ENCODE data around the gene RAB31. TPM values are rescaled to one million over a fixed set of nuclear protein-coding genes. Genes with fewer than 3 reads are reported as not detected.

Gene RAB31
- total RNA-seq, 2 experiments from 2014 or later: 3.5 to 4.9 TPM

DNA sequence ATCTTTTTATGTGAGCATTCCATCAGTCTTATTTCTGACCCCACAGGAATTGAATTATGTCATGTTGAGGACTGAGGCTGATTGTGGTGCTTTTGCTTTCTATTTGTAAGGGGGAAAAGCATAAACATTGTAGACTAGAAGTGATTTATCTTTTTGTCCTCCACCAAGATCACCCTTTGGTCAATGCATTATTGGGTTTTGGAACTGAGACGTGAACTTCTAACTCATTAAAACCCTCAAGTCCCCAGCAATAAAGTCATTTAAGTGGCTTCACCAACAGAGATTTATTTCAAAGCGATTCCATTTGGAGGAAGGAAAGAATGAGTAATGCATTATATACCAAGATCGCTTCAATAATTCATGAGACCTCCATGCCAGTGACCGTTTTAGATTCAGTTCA, 102.2 kb downstream of the RAB31 start:
- Mint-ChIP-seq H3K27ac (no peak overlapping the region), H3K4me3 (no peak overlapping the region), H3K9me3 (no peaks in the 10 kb centered on the region), H3K36me3 (ENCODE audit: low read depth) (no peaks in the 10 kb centered on the region), H3K27me3 (peaks cover 10% of the 10 kb centered on the region), H3K4me1 (no peaks in the 10 kb centered on the region)
- POLR2A ChIA-PET: interaction anchor here (1.0 kb wide), 1 partner anchor 715 kb away, joined by 3 read pairs; the partner anchor contains the start of gene NAPG
- DNase-seq: no peak
- CTCF ChIA-PET: no interaction called here

DNA sequence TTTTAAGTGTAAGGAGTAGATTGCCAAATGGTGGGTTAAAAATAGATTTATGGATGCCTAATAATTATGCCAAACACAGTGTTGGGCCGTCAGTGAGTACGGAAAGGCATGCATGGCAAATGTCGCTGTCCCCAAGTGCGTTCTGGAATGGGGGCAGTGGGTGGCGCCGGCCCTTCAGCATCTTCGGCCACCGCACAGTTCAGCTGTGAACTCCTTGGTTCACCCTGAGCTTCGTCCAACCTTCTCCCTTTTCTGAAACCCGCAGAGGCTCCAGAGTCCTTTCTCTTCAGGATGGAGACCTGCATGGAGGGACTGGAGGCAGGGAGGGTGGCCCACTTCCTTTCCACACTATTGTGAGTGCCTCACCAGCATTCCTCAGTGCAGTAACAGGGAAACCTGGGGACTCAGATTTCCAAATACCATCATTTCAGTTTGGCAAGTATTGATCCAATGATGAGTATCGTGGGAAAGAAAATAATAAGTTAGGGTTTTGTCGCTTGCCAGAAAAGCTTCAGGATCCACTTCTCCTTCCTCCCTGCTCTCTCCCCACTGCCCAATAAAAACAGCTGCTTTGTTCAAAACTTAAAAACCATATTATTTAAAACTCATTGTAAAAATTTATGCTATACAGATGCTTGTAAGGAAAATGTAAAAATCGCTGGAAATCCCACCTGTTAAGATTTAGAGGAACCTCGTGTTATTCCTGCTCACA, 103.0 kb downstream of the RAB31 start:
- peaks cover 12% of the 10 kb centered on the region for H3K27me3 Mint-ChIP-seq
- no peak overlapping the region for H3K4me3 Mint-ChIP-seq
- ChIA-PET POLR2A (interaction anchor here (1.0 kb wide), 1 partner anchor 714 kb away, joined by 3 read pairs; the partner anchor contains the start of gene NAPG), CTCF (no interaction called here)
- no peak for DNase-seq
- no peaks in the 10 kb centered on the region for H3K9me3 Mint-ChIP-seq
- no peaks in the 10 kb centered on the region for H3K36me3 Mint-ChIP-seq (ENCODE audit: low read depth)
- no peak overlapping the region for H3K27ac Mint-ChIP-seq
- no peaks in the 10 kb centered on the region for H3K4me1 Mint-ChIP-seq

DNA sequence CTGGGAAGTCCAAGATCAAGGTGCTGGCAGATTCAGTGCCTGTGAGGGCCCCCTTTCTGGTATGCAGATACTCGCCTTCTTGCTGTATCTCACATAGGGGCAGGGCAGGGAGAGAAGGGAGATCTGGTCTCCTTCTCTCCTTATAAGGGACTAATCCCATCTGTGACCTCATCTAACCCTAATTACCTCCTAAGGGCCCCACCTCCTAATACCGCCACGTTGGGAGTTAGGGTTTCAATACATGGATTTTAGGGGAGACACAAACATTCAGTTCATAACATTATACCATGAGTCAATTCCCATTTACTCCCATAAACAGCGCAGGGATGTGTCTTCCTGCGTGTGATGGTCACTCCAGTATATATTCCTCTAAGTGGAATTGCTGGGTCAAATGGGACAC, 103.9 kb downstream of the RAB31 start:
- POLR2A ChIA-PET: no interaction called here
- Mint-ChIP-seq H3K36me3 (ENCODE audit: low read depth) (no peaks in the 10 kb centered on the region), H3K27me3 (peaks cover 13% of the 10 kb centered on the region), H3K9me3 (no peaks in the 10 kb centered on the region), H3K27ac (no peak overlapping the region), H3K4me3 (no peak overlapping the region), H3K4me1 (no peaks in the 10 kb centered on the region)
- DNase-seq: no peak
- CTCF ChIA-PET: no interaction called here

DNA sequence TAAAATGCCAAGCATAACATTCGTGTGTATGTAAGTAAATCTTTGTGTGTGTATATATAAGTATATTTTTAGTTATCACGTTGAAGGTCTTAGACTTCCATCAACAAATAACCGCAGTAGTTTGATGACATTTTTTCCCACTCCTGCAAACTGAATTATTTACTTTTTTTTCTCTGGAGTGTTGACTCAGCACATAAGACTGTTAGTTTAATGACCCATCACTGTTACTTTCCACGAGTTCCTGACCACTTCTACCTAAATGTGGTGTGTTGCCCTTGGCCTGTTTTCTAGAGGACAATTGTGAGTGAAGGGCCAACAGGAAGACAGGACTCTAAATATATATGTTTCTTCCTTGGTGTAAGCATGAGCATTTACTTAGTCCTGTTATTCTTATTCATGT, 106.3 kb downstream of the RAB31 start:
- ChIA-PET CTCF (no interaction called here), POLR2A (no interaction called here)
- Mint-ChIP-seq H3K4me3 (no peak overlapping the region), H3K27me3 (peaks cover 25% of the 10 kb centered on the region), H3K9me3 (no peaks in the 10 kb centered on the region), H3K36me3 (ENCODE audit: low read depth) (no peaks in the 10 kb centered on the region), H3K4me1 (no peaks in the 10 kb centered on the region), H3K27ac (no peak overlapping the region)
- DNase-seq: no peak

DNA sequence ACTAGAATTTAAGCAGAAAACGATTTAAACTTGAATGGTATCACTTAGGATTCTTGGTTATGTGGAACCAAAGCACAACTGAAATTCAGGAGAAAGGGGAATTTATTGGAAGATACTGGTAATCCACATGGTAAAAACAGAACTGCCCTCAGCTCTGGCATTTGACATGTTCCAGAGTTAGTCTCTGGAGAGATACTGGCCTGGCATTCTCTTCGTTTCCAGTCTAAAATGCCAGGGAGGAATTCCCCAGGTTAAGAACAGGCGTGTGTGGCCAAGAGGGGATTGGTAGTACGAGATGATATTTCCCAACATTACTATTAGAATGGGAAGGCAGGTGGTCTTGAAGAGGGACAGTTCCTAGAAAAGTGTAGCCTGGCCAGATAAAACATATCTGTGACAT, 109.2 kb downstream of the RAB31 start:
- Mint-ChIP-seq H3K27ac (no peak overlapping the region), H3K27me3 (peaks cover 36% of the 10 kb centered on the region), H3K36me3 (ENCODE audit: low read depth) (no peaks in the 10 kb centered on the region), H3K4me1 (no peaks in the 10 kb centered on the region), H3K4me3 (no peak overlapping the region), H3K9me3 (no peaks in the 10 kb centered on the region)
- POLR2A ChIA-PET: no interaction called here
- no peak for DNase-seq
- CTCF ChIA-PET: no interaction called here

DNA sequence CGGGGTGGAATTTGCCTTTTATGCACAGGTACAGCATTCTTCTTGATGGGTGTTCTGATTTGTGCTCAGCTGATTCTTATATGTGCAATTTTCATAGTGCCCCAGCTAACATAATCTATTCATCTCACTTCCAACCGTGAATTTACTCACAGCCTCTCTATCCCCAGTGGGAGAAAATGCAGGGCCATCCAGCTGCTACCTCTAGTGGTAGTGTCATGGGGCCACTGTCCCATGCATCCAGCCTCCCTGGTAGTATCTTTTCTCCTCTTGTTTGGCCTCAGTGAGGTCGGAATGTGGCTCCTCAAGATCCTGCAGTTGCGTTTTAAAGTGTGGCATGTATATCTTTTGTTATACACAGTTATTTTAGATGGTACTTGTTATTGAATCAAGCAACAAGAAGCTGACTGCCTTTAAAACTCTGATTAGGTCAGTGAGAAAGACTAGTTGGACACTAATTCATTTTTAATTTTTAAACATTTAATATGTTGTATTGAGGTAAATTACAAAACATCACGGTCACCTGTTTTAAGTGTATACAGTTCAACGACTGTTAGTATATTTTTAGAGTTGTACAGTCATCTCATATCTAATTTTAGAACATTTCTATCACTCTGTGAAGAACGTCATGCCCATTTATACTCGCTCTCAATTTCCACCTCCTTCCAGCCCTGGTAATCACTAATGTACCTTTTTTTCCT, 109.8 kb downstream of the RAB31 start:
- H3K27ac Mint-ChIP-seq: no peak overlapping the region

DNA sequence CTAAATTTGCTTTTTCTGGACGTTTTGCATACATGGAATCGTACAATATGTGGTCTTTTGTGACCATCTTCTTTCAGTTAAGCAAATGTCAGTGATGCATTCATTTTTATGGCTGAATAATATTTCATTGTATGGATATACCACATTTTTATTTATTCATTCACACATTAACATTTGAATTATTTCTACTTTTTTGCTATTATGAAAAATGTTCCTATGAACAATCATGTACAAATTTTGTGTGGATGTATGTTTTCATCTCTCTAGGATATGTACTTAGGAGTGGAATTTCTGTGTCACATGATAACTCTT, 110.3 kb downstream of the RAB31 start:
- Mint-ChIP-seq H3K27ac (no peak overlapping the region), H3K4me1 (no peaks in the 10 kb centered on the region), H3K9me3 (no peaks in the 10 kb centered on the region), H3K4me3 (no peak overlapping the region), H3K36me3 (ENCODE audit: low read depth) (no peaks in the 10 kb centered on the region), H3K27me3 (peaks cover 39% of the 10 kb centered on the region)
- no peak for DNase-seq
- CTCF ChIA-PET: no interaction called here
- POLR2A ChIA-PET: no interaction called here

More for the DNA sequence above, 109.8 kb downstream of the RAB31 start:
- Mint-ChIP-seq H3K4me3 (no peak overlapping the region), H3K9me3 (no peaks in the 10 kb centered on the region), H3K4me1 (no peaks in the 10 kb centered on the region), H3K36me3 (ENCODE audit: low read depth) (no peaks in the 10 kb centered on the region), H3K27me3 (peaks cover 39% of the 10 kb centered on the region)
- ChIA-PET POLR2A (no interaction called here), CTCF (no interaction called here)
- no peak for DNase-seq

DNA sequence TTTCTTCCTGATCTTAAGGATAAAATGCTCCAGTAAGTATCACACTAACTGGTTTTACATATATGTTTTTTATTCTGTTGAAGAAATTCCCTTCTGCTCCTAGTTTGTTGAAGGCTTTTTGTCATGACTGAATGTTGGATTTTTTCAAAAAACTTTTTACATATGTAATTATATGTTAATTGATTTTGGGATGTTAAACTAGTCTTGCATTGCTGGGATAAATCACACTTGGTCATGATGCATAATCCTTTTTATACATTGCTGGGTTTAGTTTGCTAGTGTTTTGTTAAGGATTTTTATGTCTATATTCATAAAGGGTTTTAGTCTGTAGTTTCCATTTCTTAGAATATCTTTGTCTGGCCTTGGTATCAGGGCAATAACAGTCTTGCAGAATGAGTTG, 112.0 kb downstream of the RAB31 start:
- ChIA-PET CTCF (no interaction called here), POLR2A (no interaction called here)
- no peak for DNase-seq
- no peak overlapping the region for H3K4me3 Mint-ChIP-seq
- H3K27ac Mint-ChIP-seq: no peak overlapping the region
- H3K36me3 Mint-ChIP-seq (ENCODE audit: low read depth): no peaks in the 10 kb centered on the region
- H3K4me1 Mint-ChIP-seq: no peaks in the 10 kb centered on the region
- no peaks in the 10 kb centered on the region for H3K9me3 Mint-ChIP-seq
- peaks cover 37% of the 10 kb centered on the region for H3K27me3 Mint-ChIP-seq

DNA sequence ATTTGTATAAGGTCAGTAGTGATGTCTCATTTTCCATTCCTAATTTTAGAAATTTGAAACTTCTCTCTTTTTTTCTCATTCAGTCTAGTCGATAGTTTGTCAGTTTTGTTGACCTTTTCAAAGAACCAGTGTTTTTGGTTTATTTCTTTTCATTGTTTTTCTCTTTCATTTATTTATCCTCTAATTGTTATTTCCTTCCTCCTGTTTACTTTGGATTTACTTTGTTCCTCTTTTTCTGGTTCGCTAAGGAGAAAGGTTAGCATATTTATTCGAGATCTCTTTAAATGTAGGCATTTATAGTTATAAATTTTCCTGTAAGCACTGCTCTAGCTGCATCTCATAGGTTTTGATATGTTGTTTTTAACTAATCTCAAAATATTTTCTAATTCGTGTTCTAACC, 112.6 kb downstream of the RAB31 start:
- no peaks in the 10 kb centered on the region for H3K9me3 Mint-ChIP-seq
- H3K4me3 Mint-ChIP-seq: no peak overlapping the region
- ChIA-PET CTCF (no interaction called here), POLR2A (no interaction called here)
- no peak overlapping the region for H3K27ac Mint-ChIP-seq
- H3K27me3 Mint-ChIP-seq: peaks cover 38% of the 10 kb centered on the region
- DNase-seq: no peak
- no peaks in the 10 kb centered on the region for H3K36me3 Mint-ChIP-seq (ENCODE audit: low read depth)
- no peaks in the 10 kb centered on the region for H3K4me1 Mint-ChIP-seq

DNA sequence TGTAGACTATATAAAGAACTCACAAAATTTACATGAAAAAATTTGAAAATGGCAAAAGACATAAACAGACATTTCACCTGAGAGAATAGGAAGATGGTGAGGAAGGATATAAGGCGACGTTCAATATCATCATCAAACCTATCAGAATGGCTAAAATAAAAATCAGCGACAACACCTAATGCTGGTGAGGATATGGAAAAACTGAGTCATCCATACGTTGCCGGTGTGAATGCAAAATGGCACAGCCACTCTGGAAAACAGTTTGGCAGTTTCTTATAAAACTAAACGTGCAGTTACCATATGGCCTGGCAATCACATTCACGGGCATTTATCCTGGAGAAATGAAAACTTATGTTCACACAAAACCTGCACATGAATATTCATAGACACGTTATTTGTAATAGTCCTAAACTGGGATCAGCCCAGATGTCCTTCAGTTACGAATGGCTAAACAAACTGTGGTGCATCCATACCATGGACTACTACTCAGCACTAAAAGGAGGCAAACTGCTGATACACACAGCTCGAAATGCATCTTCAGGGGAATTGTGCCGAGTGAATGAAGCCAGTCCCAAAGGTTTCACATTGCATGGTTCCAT, 114.6 kb downstream of the RAB31 start:
- Mint-ChIP-seq H3K4me1 (no peaks in the 10 kb centered on the region), H3K27ac (no peak overlapping the region), H3K9me3 (no peaks in the 10 kb centered on the region), H3K36me3 (ENCODE audit: low read depth) (no peaks in the 10 kb centered on the region), H3K4me3 (no peak overlapping the region), H3K27me3 (peaks cover 42% of the 10 kb centered on the region)
- CTCF ChIA-PET: no interaction called here
- no peak for DNase-seq
- POLR2A ChIA-PET: no interaction called here

DNA sequence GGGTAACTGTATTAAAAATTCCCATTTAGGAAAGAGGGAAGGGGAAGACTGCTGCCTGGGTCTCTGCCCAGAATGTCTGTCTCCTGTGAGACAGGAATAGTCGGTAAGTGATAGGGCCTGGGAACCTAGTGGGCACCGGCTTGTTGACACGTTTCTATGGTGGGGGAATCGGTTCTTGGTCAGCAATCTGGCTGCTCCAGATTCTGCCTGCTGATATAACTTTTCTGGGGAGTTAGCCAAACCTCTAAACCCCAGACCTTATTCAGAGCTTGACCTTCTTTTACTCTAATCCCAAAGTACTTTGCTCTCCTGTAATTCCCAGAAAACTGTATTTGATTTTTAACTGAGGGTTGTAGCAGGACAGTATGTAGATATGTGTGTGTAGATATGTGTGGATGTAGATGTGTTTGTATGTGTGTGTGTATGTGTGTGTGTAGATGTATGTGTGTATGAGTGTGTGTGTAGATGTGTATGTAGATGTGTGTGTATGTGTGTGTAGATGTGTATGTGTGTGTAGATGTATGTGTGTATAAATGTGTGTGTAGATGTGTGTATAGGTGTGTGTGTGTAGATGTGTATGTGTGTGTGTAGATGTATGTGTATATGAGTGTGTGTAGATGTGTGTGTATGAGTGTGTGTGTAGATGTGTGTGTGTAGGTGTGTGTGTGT, 115.8 kb downstream of the RAB31 start:
- Mint-ChIP-seq H3K27ac (no peak overlapping the region), H3K4me3 (no peak overlapping the region), H3K27me3 (peaks cover 39% of the 10 kb centered on the region), H3K36me3 (ENCODE audit: low read depth) (no peaks in the 10 kb centered on the region), H3K4me1 (no peaks in the 10 kb centered on the region), H3K9me3 (no peaks in the 10 kb centered on the region)
- ChIA-PET CTCF (no interaction called here), POLR2A (no interaction called here)
- DNase-seq: no peak

DNA sequence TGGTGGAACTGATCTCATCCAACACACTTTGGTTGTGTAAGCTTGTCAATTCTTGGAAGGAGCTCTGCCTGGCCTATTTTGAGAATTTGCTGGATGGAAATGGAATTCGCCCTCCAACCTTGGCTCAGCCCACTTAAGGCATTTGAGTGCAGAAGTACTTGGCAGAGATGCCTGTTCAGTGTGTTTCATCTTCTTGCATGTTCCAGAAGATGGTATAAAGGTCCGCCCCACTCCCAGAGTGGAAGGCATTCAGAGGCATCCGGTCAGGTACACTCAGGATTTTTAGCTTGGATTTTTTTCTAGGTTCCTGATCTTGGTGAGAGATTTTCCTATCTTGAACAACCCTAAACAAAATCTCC, 116.4 kb downstream of the RAB31 start:
- no peaks in the 10 kb centered on the region for H3K4me1 Mint-ChIP-seq
- H3K36me3 Mint-ChIP-seq (ENCODE audit: low read depth): no peaks in the 10 kb centered on the region
- no peak overlapping the region for H3K27ac Mint-ChIP-seq
- H3K9me3 Mint-ChIP-seq: no peaks in the 10 kb centered on the region
- CTCF ChIA-PET: no interaction called here
- no peak overlapping the region for H3K4me3 Mint-ChIP-seq
- no peak for DNase-seq
- POLR2A ChIA-PET: no interaction called here
- H3K27me3 Mint-ChIP-seq: peaks cover 34% of the 10 kb centered on the region

DNA sequence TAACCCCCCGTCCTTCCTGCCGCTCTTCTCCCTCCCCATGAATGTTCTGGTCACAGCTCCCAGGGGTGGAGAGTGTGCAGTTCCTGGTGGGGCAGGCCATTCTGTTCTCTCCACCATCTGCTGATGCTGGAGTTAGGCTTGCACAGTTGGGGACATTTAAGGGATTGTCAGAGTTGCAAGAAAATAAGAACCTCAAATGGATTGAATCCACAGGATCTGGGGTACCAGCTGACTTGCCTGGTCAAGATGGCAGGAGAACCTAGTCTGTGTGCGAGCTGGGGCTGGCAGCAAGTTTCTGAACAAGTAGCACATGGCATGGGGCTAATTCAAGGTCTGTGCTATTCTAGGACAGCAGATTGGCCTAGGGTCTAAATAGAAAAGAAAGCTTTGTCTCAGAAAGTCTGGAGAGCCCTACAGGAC, 116.9 kb downstream of the RAB31 start:
- H3K36me3 Mint-ChIP-seq (ENCODE audit: low read depth): no peaks in the 10 kb centered on the region
- ChIA-PET CTCF (no interaction called here), POLR2A (no interaction called here)
- peaks cover 31% of the 10 kb centered on the region for H3K27me3 Mint-ChIP-seq
- DNase-seq: no peak
- H3K4me1 Mint-ChIP-seq: no peaks in the 10 kb centered on the region
- H3K27ac Mint-ChIP-seq: no peak overlapping the region
- H3K4me3 Mint-ChIP-seq: no peak overlapping the region
- H3K9me3 Mint-ChIP-seq: no peaks in the 10 kb centered on the region
